Esophagus squamous epithelium (tissue), 5 donors: ENCODE data around the gene VWA1. TPM values are rescaled to one million over a fixed set of nuclear protein-coding genes. Genes with fewer than 3 reads are reported as not detected.
"Not testable (repeated sequence)": the region's sequence is repeated elsewhere in the genome, so short reads cannot be mapped to it uniquely, and the experiment has no call there.

Experiments
- DNase-seq: peaks from one replicate; lab custom pipeline; 2025; lab: John Stamatoyannopoulos, UW
- H3K27ac ChIP-seq, 4 donors: fragments of 200-600 bp; sonication (generic); one replicate each; pipeline ENCODE4 v1.5.1; 2016 to 2019; ENCODE audit warnings: mild to moderate bottlenecking in 1 of 4
- H3K27me3 ChIP-seq, 4 donors: fragments of 200-600 bp; sonication (generic); 1 replicate in 3 of 4; 2 replicates in 1 of 4; pipeline versions ENCODE4 v1.5.1 to v1.6.0; 2017 to 2021; ENCODE audit warnings: antibody characterized with exemption in 1 of 4
- H3K36me3 ChIP-seq, 3 donors: fragments of 200-600 bp; sonication (generic); one replicate each; pipeline ENCODE4 v1.5.1; 2016 to 2019
- H3K4me1 ChIP-seq, 3 donors: fragments of 200-600 bp; sonication (generic); one replicate each; pipeline ENCODE4 v1.5.1; 2017 to 2019
- H3K4me3 ChIP-seq, 4 donors: fragments of 200-600 bp; sonication (generic); 1 replicate in 3 of 4; 2 replicates in 1 of 4; pipeline ENCODE4 v1.5.1; 2016 to 2019; ENCODE audit warnings: mild to moderate bottlenecking in 2 of 4, moderate library complexity in 1 of 4
- H3K9me3 ChIP-seq, 3 donors: fragments of 200-600 bp; sonication (generic); one replicate each; pipeline ENCODE4 v1.5.1; 2016 to 2019
- CTCF ChIP-seq, 6 experiments: fragments of 450-650 bp in 4 of 6; fragments of 200-600 bp in 2 of 6; sonication (generic) in 2 of 6; IDR thresholded peaks; one replicate each; pipeline ENCODE4 v1.5.1; 2016 to 2019; ENCODE audit warnings: antibody characterized with exemption in 6 of 6, mild to moderate bottlenecking in 4 of 6, moderate library complexity in 4 of 6
- POLR2A ChIP-seq, 4 donors: fragments of 450-650 bp; IDR thresholded peaks; one replicate each; pipeline ENCODE4 v1.6.1; 2017; ENCODE audit warnings: antibody characterized with exemption in 4 of 4, mild to moderate bottlenecking in 4 of 4, moderate library complexity in 3 of 4
- WGBS, 2 donors: methylation state at CpG; one replicate each; pipeline ENCODE4 v1.1.5; 2018; 5-methylcytosine and 5-hydroxymethylcytosine counted together
- intact Hi-C: fragments of 100-400 bp; cut with DNase I; formaldehyde crosslinking; loops from one replicate; pipeline ENCODE4 v1.15.0; 2022
- total RNA-seq, 4 donors: library from RNA; depleted of rRNA; stranded (reverse); fragments of >200 nt; gene quantifications; one replicate each; pipeline ENCODE4 v1.1.0, GENCODE V29; 2016
- donor health status: DM: yes; HTN: yes; CAD: no.

Gene VWA1
- total RNA-seq, 4 donors from 2014 or later: 20.0 to 55.0 (median 34.6) TPM

GRCh38 chr1:1427106-1427819 is 8.2 kb upstream of the VWA1 start:
- intact Hi-C loops: no loop called here
- no peak for DNase-seq
- Histone ChIP-seq H3K27ac (peak overlapping the region; percentile 25 to 81 (median 64)), H3K27me3 (peaks cover 0 to 23% (median 0%) of the 10 kb centered on the region in 4 donors), H3K9me3 (no peaks in the 10 kb centered on the region), H3K36me3 (no peaks in the 10 kb centered on the region), H3K4me1 (peaks cover 20 to 81% (median 50%) of the 10 kb centered on the region in 3 donors), H3K4me3 (peak overlapping the region; percentile 31 to 80 (median 46))
- TF ChIP-seq CTCF (IDR thresholded peaks at IDR 0.05): no peak
- no peak for TF ChIP-seq POLR2A (IDR thresholded peaks at IDR 0.05)
- WGBS, 2 donors: 10 to 16% methylated on average over 13 to 14 of the region's 66 CpGs

GRCh38 chr1:1427820-1428148 is 7.7 kb upstream of the VWA1 start:
- Histone ChIP-seq H3K27ac (peak overlapping the region; percentile 25 to 81 (median 64)), H3K27me3 (peaks cover 0 to 23% (median 0%) of the 10 kb centered on the region in 4 donors), H3K36me3 (no peaks in the 10 kb centered on the region), H3K9me3 (no peaks in the 10 kb centered on the region), H3K4me3 (peak overlapping the region; percentile 31 to 80 (median 46)), H3K4me1 (peaks cover 25 to 81% (median 51%) of the 10 kb centered on the region in 3 donors)
- TF ChIP-seq CTCF (IDR thresholded peaks at IDR 0.05) (no peak), POLR2A (IDR thresholded peaks at IDR 0.05) (no peak)
- no CpG with 5 or more reads among the region's 22 CpGs for WGBS, 2 donors
- no peak for DNase-seq
- intact Hi-C loops: no loop called here

- H3K27ac ChIP-seq: peak overlapping the region in 3 of 4 donors; percentile 59 to 79 (median 64)
- intact Hi-C loops: no loop called here
- TF ChIP-seq POLR2A (IDR thresholded peaks at IDR 0.05): no peak
- no peak for TF ChIP-seq CTCF (IDR thresholded peaks at IDR 0.05)
Observed at GRCh38 chr1:1428174-1428573, 7.3 kb upstream of the VWA1 start.

GRCh38 chr1:1428967-1429366 is 6.5 kb upstream of the VWA1 start:
- 94 to 95% methylated on average over 3 to 6 of the region's 6 CpGs for WGBS, 2 donors
- peak overlapping the region in 2 of 4 donors; percentile 96 for H3K27ac ChIP-seq
- H3K27me3 ChIP-seq: peaks cover 0 to 23% (median 0%) of the 10 kb centered on the region in 4 donors
- intact Hi-C loops, DNase-seq, H3K36me3 ChIP-seq, H3K4me3 ChIP-seq, H3K9me3 ChIP-seq: not testable (repeated sequence)
- H3K4me1 ChIP-seq: peaks cover 37 to 84% (median 55%) of the 10 kb centered on the region in 3 donors

More at GRCh38 chr1:1428174-1428573, 7.3 kb upstream of the VWA1 start:
- peaks cover 29 to 81% (median 51%) of the 10 kb centered on the region in 3 donors for H3K4me1 ChIP-seq
- no peak for DNase-seq
- H3K4me3 ChIP-seq: no peak overlapping the region
- no peaks in the 10 kb centered on the region for H3K36me3 ChIP-seq
- no peaks in the 10 kb centered on the region for H3K9me3 ChIP-seq
- peaks cover 0 to 23% (median 0%) of the 10 kb centered on the region in 4 donors for H3K27me3 ChIP-seq
- WGBS, 2 donors: 71 to 78% methylated on average over 11 to 15 of the region's 19 CpGs

GRCh38 chr1:1429671-1430073 is 5.8 kb upstream of the VWA1 start:
- DNase-seq: no peak
- H3K9me3 ChIP-seq: no peaks in the 10 kb centered on the region
- H3K36me3 ChIP-seq: no peaks in the 10 kb centered on the region
- TF ChIP-seq POLR2A (IDR thresholded peaks at IDR 0.05) (no peak), CTCF (IDR thresholded peaks at IDR 0.05) (no peak)
- H3K27me3 ChIP-seq: peaks cover 0 to 27% (median 0%) of the 10 kb centered on the region in 4 donors
- H3K4me1 ChIP-seq: peaks cover 44 to 91% (median 62%) of the 10 kb centered on the region in 3 donors
- intact Hi-C loops: no loop called here
- H3K4me3 ChIP-seq: no peak overlapping the region
- H3K27ac ChIP-seq: peak overlapping the region; percentile 93 to 97 (median 96)
- 37 to 63% methylated on average over 5 to 6 of the region's 6 CpGs for WGBS, 2 donors
